T-cell (primary cell): ENCODE data around the gene CDH4. TPM values are rescaled to one million over a fixed set of nuclear protein-coding genes. Genes with fewer than 3 reads are reported as not detected.

Experiments
- ATAC-seq, 4 experiments: fragments of 200-7000 bp in 3 of 4; fragments of 150-1000 bp in 1 of 4; cut with Tn5 transposase; replicated peaks in 1 of 4; 1 replicate in 3 of 4; 2 replicates in 1 of 4; pipeline ENCODE4 v1.10.0; 2021; ENCODE audit warnings: moderate library complexity in 3 of 4, mild to moderate bottlenecking in 2 of 4, moderate number of reproducible peaks in 1 of 4
- CTCF ChIA-PET, 2 donors: fragments of 300-600 bp; sonication (Branson Sonifier 250); formaldehyde crosslinking; loops; one replicate each; lab custom pipeline; 2022; ENCODE audit warnings: antibody characterized with exemption in 2 of 2; lab: Charles Lee
- POLR2A ChIA-PET, 2 donors: fragments of 300-600 bp; sonication (Branson Sonifier 250); formaldehyde crosslinking; loops; one replicate each; lab custom pipeline; 2022; ENCODE audit warnings: antibody characterized with exemption in 2 of 2; lab: Charles Lee
- DNase-seq, 35 experiments: peaks; one replicate each; pipeline versions ENCODE4 v3.0.0 to v3.0.0-alpha.2; 2013 to 2023
- H3K27ac ChIP-seq: one replicate; pipeline ENCODE4 v1.5.1; 2013; ENCODE audit warnings: low read length
- H3K27me3 ChIP-seq, 2 experiments: replicated peaks in 1 of 2; 1 replicate in 1 of 2; 2 replicates in 1 of 2; pipeline versions ENCODE4 v1.6.1 to v1.7.0; 2013; ENCODE audit warnings: low read length in 1 of 2, mixed read lengths in 1 of 2; ENCODE audit not compliant: control insufficient read depth in 2 of 2, insufficient read depth in 2 of 2; ENCODE audit errors: extremely low read depth in 1 of 2
- H3K36me3 ChIP-seq, 2 donors: 1 replicate in 1 of 2; 2 replicates in 1 of 2; pipeline versions ENCODE4 v1.6.1 to v1.7.0; 2013; ENCODE audit warnings: low read length in 1 of 2; ENCODE audit not compliant: control insufficient read depth in 2 of 2, insufficient read depth in 1 of 2; ENCODE audit errors: extremely low read depth in 1 of 2
- H3K4me1 ChIP-seq, 2 experiments: 1 replicate in 1 of 2; 2 replicates in 1 of 2; pipeline versions ENCODE4 v1.6.1 to v1.7.0; 2013; ENCODE audit warnings: low read length in 2 of 2, mixed read lengths in 1 of 2; ENCODE audit not compliant: insufficient read depth in 2 of 2, control insufficient read depth in 1 of 2; ENCODE audit errors: extremely low read depth in 1 of 2
- H3K4me3 ChIP-seq, 2 donors: 1 replicate in 1 of 2; 2 replicates in 1 of 2; pipeline versions ENCODE4 v1.5.1 to v1.7.0; 2013; ENCODE audit warnings: mild to moderate bottlenecking in 2 of 2, low read length in 1 of 2, moderate library complexity in 1 of 2; ENCODE audit not compliant: control insufficient read depth in 1 of 2; ENCODE audit errors: extremely low read depth in 1 of 2
- H3K9me3 ChIP-seq: 2 replicates; pipeline ENCODE4 v1.7.0; 2013
- H3K27ac Mint-ChIP-seq, 2 donors: one replicate each; pipeline ENCODE4 v1.8.0; 2020 to 2021; ENCODE audit warnings: mild to moderate bottlenecking in 2 of 2, mixed read lengths in 2 of 2
- H3K27me3 Mint-ChIP-seq, 2 donors: one replicate each; pipeline ENCODE4 v1.8.0; 2021 to 2022; ENCODE audit warnings: mixed read lengths in 2 of 2
- H3K36me3 Mint-ChIP-seq: one replicate; pipeline ENCODE4 v1.8.0; 2021; ENCODE audit warnings: mixed read lengths
- H3K4me1 Mint-ChIP-seq, 3 donors: one replicate each; pipeline ENCODE4 v1.8.0; 2020 to 2022; ENCODE audit warnings: mixed read lengths in 3 of 3, mild to moderate bottlenecking in 1 of 3
- H3K4me3 Mint-ChIP-seq, 3 donors: one replicate each; pipeline ENCODE4 v1.8.0; 2020 to 2022; ENCODE audit warnings: mild to moderate bottlenecking in 3 of 3, mixed read lengths in 3 of 3, moderate library complexity in 3 of 3
- H3K9me3 Mint-ChIP-seq, 3 donors: one replicate each; pipeline ENCODE4 v1.8.0; 2020 to 2022; ENCODE audit warnings: mixed read lengths in 3 of 3
- WGBS: methylation state at CpG from one replicate; pipeline ENCODE4 v1.1.5; 2013; ENCODE audit warnings: missing lambda C conversion rate; ENCODE audit not compliant: insufficient coverage; 5-methylcytosine and 5-hydroxymethylcytosine counted together
- total RNA-seq, 35 experiments: library from RNA in 6 of 35; stranded (reverse) in 6 of 35; fragments of 120-200 nt in 1 of 35; gene quantifications; one replicate each; pipeline versions ENCODE4 v1.2.1 to v1.2.4 and lab custom pipeline; 2013 to 2026

CDH4 gene
- total RNA-seq, 5 donors from 2014 or later (not counting 1 experiment from before 2014, with no cell fraction given) = 0.06 to 0.64 (median 0.14) TPM

- ChIA-PET POLR2A (no interaction called here), CTCF (no interaction called here)
- Histone ChIP-seq H3K27ac (no peak overlapping the region), H3K4me1 (no peaks in the 10 kb centered on the region), H3K36me3 (no peaks in the 10 kb centered on the region), H3K9me3 (no peaks in the 10 kb centered on the region), H3K4me3 (no peak overlapping the region), H3K27me3 (peaks cover 0 to 14% of the 10 kb centered on the region in 2 experiments)
- DNase-seq (no peak), ATAC-seq (no peak)
- Mint-ChIP-seq H3K9me3 (peaks cover 0 to 5% (median 0%) of the 10 kb centered on the region in 3 donors), H3K27ac (no peak overlapping the region), H3K4me3 (no peak overlapping the region), H3K4me1 (no peaks in the 10 kb centered on the region), H3K36me3 (no peaks in the 10 kb centered on the region), H3K27me3 (peaks cover 0 to 3% of the 10 kb centered on the region in 2 donors)
- 80% methylated on average over 19 of the region's 32 CpGs for WGBS
Observed at GRCh38 chr20:61818746-61819573, 566.9 kb downstream of the CDH4 start.

GRCh38 chr20:61819574-61819846, 567.4 kb downstream of the CDH4 start:
- no peaks in the 10 kb centered on the region for H3K4me1 Mint-ChIP-seq
- no peak overlapping the region for H3K4me3 ChIP-seq
- H3K27me3 ChIP-seq = peaks cover 0 to 10% of the 10 kb centered on the region in 2 experiments
- no peak overlapping the region for H3K4me3 Mint-ChIP-seq
- no peaks in the 10 kb centered on the region for H3K36me3 Mint-ChIP-seq
- no peak for DNase-seq
- whole genome bisulfite sequencing = no CpG with 5 or more reads among the region's 3 CpGs
- H3K4me1 ChIP-seq = no peaks in the 10 kb centered on the region
- no peaks in the 10 kb centered on the region for H3K36me3 ChIP-seq
- peaks cover 0 to 3% of the 10 kb centered on the region in 2 donors for H3K27me3 Mint-ChIP-seq
- ChIA-PET CTCF (no interaction called here), POLR2A (no interaction called here)
- peaks cover 0 to 5% (median 0%) of the 10 kb centered on the region in 3 donors for H3K9me3 Mint-ChIP-seq
- H3K27ac ChIP-seq = no peak overlapping the region
- no peak for ATAC-seq
- no peak overlapping the region for H3K27ac Mint-ChIP-seq
- H3K9me3 ChIP-seq = no peaks in the 10 kb centered on the region

GRCh38 chr20:61819921-61820825, 568.1 kb downstream of the CDH4 start:
- Mint-ChIP-seq H3K27ac (no peak overlapping the region), H3K4me3 (no peak overlapping the region), H3K36me3 (no peaks in the 10 kb centered on the region), H3K9me3 (peaks cover 0 to 5% (median 0%) of the 10 kb centered on the region in 3 donors), H3K27me3 (peaks cover 0 to 3% of the 10 kb centered on the region in 2 donors), H3K4me1 (no peaks in the 10 kb centered on the region)
- Histone ChIP-seq H3K9me3 (no peaks in the 10 kb centered on the region), H3K36me3 (no peaks in the 10 kb centered on the region), H3K4me3 (no peak overlapping the region), H3K27ac (no peak overlapping the region), H3K27me3 (peaks cover 0 to 10% of the 10 kb centered on the region in 2 experiments), H3K4me1 (no peaks in the 10 kb centered on the region)
- POLR2A ChIA-PET = no interaction called here
- ATAC-seq (no peak), DNase-seq (no peak)
- CTCF ChIA-PET = no interaction called here
- 83% methylated on average over 22 of the region's 27 CpGs for WGBS

GRCh38 chr20:61821735-61822134, 569.7 kb downstream of the CDH4 start:
- no peak overlapping the region for H3K27ac ChIP-seq
- H3K27me3 ChIP-seq = peaks cover 0 to 13% of the 10 kb centered on the region in 2 experiments
- no peak overlapping the region for H3K27ac Mint-ChIP-seq
- no peak overlapping the region for H3K4me3 ChIP-seq
- H3K27me3 Mint-ChIP-seq = peaks cover 3% of the 10 kb centered on the region in 2 donors
- no peaks in the 10 kb centered on the region for H3K36me3 ChIP-seq
- no peaks in the 10 kb centered on the region for H3K4me1 ChIP-seq
- ATAC-seq (no peak), DNase-seq (no peak)
- CTCF ChIA-PET = no interaction called here
- no peaks in the 10 kb centered on the region for H3K9me3 ChIP-seq
- POLR2A ChIA-PET = no interaction called here
- H3K4me1 Mint-ChIP-seq = no peaks in the 10 kb centered on the region
- no peak overlapping the region for H3K4me3 Mint-ChIP-seq
- no peaks in the 10 kb centered on the region for H3K36me3 Mint-ChIP-seq
- peaks cover 0 to 5% (median 0%) of the 10 kb centered on the region in 3 donors for H3K9me3 Mint-ChIP-seq
- whole genome bisulfite sequencing = 40% methylated on average over 1 of the region's 5 CpGs

- ATAC-seq = no peak
Observed at GRCh38 chr20:61822396-61822795, 570.3 kb downstream of the CDH4 start.

GRCh38 chr20:61823242-61823641, 571.2 kb downstream of the CDH4 start:
- Histone ChIP-seq H3K4me1 (no peaks in the 10 kb centered on the region), H3K27ac (no peak overlapping the region), H3K36me3 (no peaks in the 10 kb centered on the region), H3K9me3 (no peaks in the 10 kb centered on the region), H3K27me3 (peaks cover 0 to 13% of the 10 kb centered on the region in 2 experiments), H3K4me3 (no peak overlapping the region)
- Mint-ChIP-seq H3K4me3 (no peak overlapping the region), H3K27ac (no peak overlapping the region), H3K9me3 (peaks cover 0 to 5% (median 0%) of the 10 kb centered on the region in 3 donors), H3K27me3 (peaks cover 3 to 6% of the 10 kb centered on the region in 2 donors), H3K4me1 (no peaks in the 10 kb centered on the region), H3K36me3 (no peaks in the 10 kb centered on the region)
- no peak for DNase-seq
- WGBS = no CpG with 5 or more reads among the region's 2 CpGs
- POLR2A ChIA-PET = no interaction called here
- CTCF ChIA-PET = no interaction called here
- ATAC-seq = no peak

More at GRCh38 chr20:61822396-61822795, 570.3 kb downstream of the CDH4 start:
- Mint-ChIP-seq H3K27me3 (peaks cover 3% of the 10 kb centered on the region in 2 donors), H3K9me3 (peaks cover 0 to 5% (median 0%) of the 10 kb centered on the region in 3 donors), H3K4me1 (no peaks in the 10 kb centered on the region), H3K4me3 (no peak overlapping the region), H3K36me3 (no peaks in the 10 kb centered on the region), H3K27ac (no peak overlapping the region)
- POLR2A ChIA-PET = no interaction called here
- CTCF ChIA-PET = no interaction called here
- Histone ChIP-seq H3K9me3 (no peaks in the 10 kb centered on the region), H3K4me3 (no peak overlapping the region), H3K4me1 (no peaks in the 10 kb centered on the region), H3K27me3 (peaks cover 0 to 13% of the 10 kb centered on the region in 2 experiments), H3K36me3 (no peaks in the 10 kb centered on the region), H3K27ac (no peak overlapping the region)
- WGBS = 90% methylated on average over 11 of the region's 12 CpGs
- no peak for DNase-seq
